ES-I3 (cell line): ENCODE results near the gene COA1.
"Not testable (repeated sequence)": the region's sequence is repeated elsewhere in the genome, so short reads cannot be mapped to it uniquely, and the experiment has no call there.

ENCODE experiments used
- H3K36me3 ChIP-seq: 2 replicates; pipeline ENCODE4 v1.6.1; 2013; ENCODE audit warnings: mild to moderate bottlenecking, low read length, control low read depth, moderate library complexity; ENCODE audit not compliant: insufficient read depth
- H3K4me1 ChIP-seq: 2 replicates; pipeline ENCODE4 v1.6.1; 2013; ENCODE audit warnings: mild to moderate bottlenecking, control low read depth, low read length; ENCODE audit not compliant: insufficient read depth
- H3K9ac ChIP-seq: 2 replicates; pipeline ENCODE4 v1.6.1; 2013; ENCODE audit warnings: low read depth, mild to moderate bottlenecking, low read length, moderate library complexity
- H3K9me3 ChIP-seq: 2 replicates; pipeline ENCODE4 v1.6.1; 2013; ENCODE audit warnings: mild to moderate bottlenecking, low read length, moderate library complexity; ENCODE audit not compliant: control insufficient read depth, insufficient read depth

The COA1 gene

GRCh38 chr7:43729214-43729923 lies at the start of gene COA1:
Gene COA1 (minus strand): TSS chr7:43729523. CDS start chr7:43648614, 80,909 bp downstream.
- Histone ChIP-seq H3K9me3 (no peaks in the 10 kb centered on the region), H3K4me1 (no peaks in the 10 kb centered on the region; the same call in 1 of the 2 replicates), H3K9ac (peak within 1 kb of the TSS; percentile 98), H3K36me3 (no peaks in the 10 kb centered on the region)

GRCh38 chr7:43778293-43779044 lies 49.1 kb upstream of the COA1 start:
- 0 out of 2 replicates have a peak overlapping the region, but pooled peaks have one; percentile 6 for H3K9ac ChIP-seq

GRCh38 chr7:43775255-43775654 lies 45.9 kb upstream of the COA1 start:
- H3K9ac ChIP-seq, H3K4me1 ChIP-seq, H3K36me3 ChIP-seq, H3K9me3 ChIP-seq: not testable (repeated sequence)

More at GRCh38 chr7:43778293-43779044, 49.1 kb upstream of the COA1 start:
- H3K9me3 ChIP-seq, H3K36me3 ChIP-seq, H3K4me1 ChIP-seq: not testable (repeated sequence)

- not testable (repeated sequence) for H3K9ac ChIP-seq, H3K36me3 ChIP-seq, H3K4me1 ChIP-seq, H3K9me3 ChIP-seq
Observed at GRCh38 chr7:43773268-43773667, 43.9 kb upstream of the COA1 start.

GRCh38 chr7:43771573-43771972 lies 42.2 kb upstream of the COA1 start:
- no peaks in the 10 kb centered on the region for H3K36me3 ChIP-seq

GRCh38 chr7:43771128-43771527 lies 41.8 kb upstream of the COA1 start:
- Histone ChIP-seq H3K36me3 (no peaks in the 10 kb centered on the region), H3K9me3 (no peaks in the 10 kb centered on the region), H3K9ac (no peak overlapping the region), H3K4me1 (no peaks in the 10 kb centered on the region)

More at GRCh38 chr7:43771573-43771972, 42.2 kb upstream of the COA1 start:
- no peaks in the 10 kb centered on the region for H3K4me1 ChIP-seq
- no peak overlapping the region for H3K9ac ChIP-seq
- no peaks in the 10 kb centered on the region for H3K9me3 ChIP-seq

GRCh38 chr7:43769791-43770465 lies 40.6 kb upstream of the COA1 start:
- no peaks in the 10 kb centered on the region; the same call in 1 of the 2 replicates for H3K4me1 ChIP-seq
- H3K36me3 ChIP-seq = no peaks in the 10 kb centered on the region
- no peak overlapping the region for H3K9ac ChIP-seq
- no peaks in the 10 kb centered on the region for H3K9me3 ChIP-seq

GRCh38 chr7:43769281-43769680 lies 40.0 kb upstream of the COA1 start:
- H3K9ac ChIP-seq = no peak overlapping the region
- no peaks in the 10 kb centered on the region for H3K36me3 ChIP-seq
- peaks cover 5% of the 10 kb centered on the region for H3K4me1 ChIP-seq
- H3K9me3 ChIP-seq = no peaks in the 10 kb centered on the region

GRCh38 chr7:43768887-43769272 lies 39.6 kb upstream of the COA1 start:
- Histone ChIP-seq H3K4me1 (peaks cover 8% of the 10 kb centered on the region), H3K36me3 (no peaks in the 10 kb centered on the region), H3K9ac (no peak overlapping the region), H3K9me3 (no peaks in the 10 kb centered on the region)

GRCh38 chr7:43768201-43768886 lies 39.0 kb upstream of the COA1 start:
- H3K36me3 ChIP-seq = no peaks in the 10 kb centered on the region
- H3K9ac ChIP-seq = no peak overlapping the region
- H3K9me3 ChIP-seq = no peaks in the 10 kb centered on the region
- peaks cover 13% of the 10 kb centered on the region for H3K4me1 ChIP-seq

GRCh38 chr7:43767311-43767710 lies 38.0 kb upstream of the COA1 start:
- Histone ChIP-seq H3K4me1 (peaks cover 18% of the 10 kb centered on the region), H3K9me3 (no peaks in the 10 kb centered on the region), H3K9ac (no peak overlapping the region), H3K36me3 (no peaks in the 10 kb centered on the region)

GRCh38 chr7:43766564-43766963 lies 37.2 kb upstream of the COA1 start:
- Histone ChIP-seq H3K9me3 (no peaks in the 10 kb centered on the region), H3K9ac (no peak overlapping the region), H3K4me1 (peaks cover 18% of the 10 kb centered on the region), H3K36me3 (no peaks in the 10 kb centered on the region)

- H3K9me3 ChIP-seq = no peaks in the 10 kb centered on the region
- H3K36me3 ChIP-seq = no peaks in the 10 kb centered on the region
- H3K9ac ChIP-seq = no peak overlapping the region
- H3K4me1 ChIP-seq = peaks cover 18% of the 10 kb centered on the region
Observed at GRCh38 chr7:43764807-43765491, 35.6 kb upstream of the COA1 start.
